ENCODE measurements around the gene TSPAN17. TPM values are rescaled to one million over a fixed set of nuclear protein-coding genes. Genes with fewer than 3 reads are reported as not detected.
"Not testable (repeated sequence)": the region's sequence is repeated elsewhere in the genome, so short reads cannot be mapped to it uniquely, and the experiment has no call there.

TSPAN17 gene, protein sequence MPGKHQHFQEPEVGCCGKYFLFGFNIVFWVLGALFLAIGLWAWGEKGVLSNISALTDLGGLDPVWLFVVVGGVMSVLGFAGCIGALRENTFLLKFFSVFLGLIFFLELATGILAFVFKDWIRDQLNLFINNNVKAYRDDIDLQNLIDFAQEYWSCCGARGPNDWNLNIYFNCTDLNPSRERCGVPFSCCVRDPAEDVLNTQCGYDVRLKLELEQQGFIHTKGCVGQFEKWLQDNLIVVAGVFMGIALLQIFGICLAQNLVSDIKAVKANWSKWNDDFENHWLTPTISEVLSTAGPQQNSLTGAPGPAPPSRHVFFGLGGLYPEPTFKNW
- polyA plus RNA-seq (ENCODE audit: insufficient read depth in 1 of 5, insufficient read length in 5 of 5, low replicate concordance in 1 of 5) = 10 to 100 TPM; 25.2 to 38.3 (median 32.8) TPM
- long read RNA-seq, donor 1, transcript TSPAN17-207 (9 exons, 2,457 nt) = major isoform, 5 of 5 reads
- long read RNA-seq, donor 1, partial matches to known transcripts = 0 of 5 reads
- long read RNA-seq, donor 1, other reads (novel, unspliced or antisense) = 0 of 5 reads
- long read RNA-seq, donor 2, transcript TSPAN17-207 (9 exons, 2,457 nt) = major isoform, 10 of 10 reads
- long read RNA-seq, donor 2, partial matches to known transcripts = 0 of 10 reads
- long read RNA-seq, donor 2, other reads (novel, unspliced or antisense) = 0 of 10 reads
- long read RNA-seq, donor 3, partial matches to known transcripts = 0 of 1 reads
- long read RNA-seq, donor 3, other reads (novel, unspliced or antisense) = 0 of 1 reads
- long read RNA-seq, donor 4, partial matches to known transcripts = 0 of 2 reads
- long read RNA-seq, donor 4, other reads (novel, unspliced or antisense) = 0 of 2 reads
- long read RNA-seq, donor 5, transcript TSPAN17-207 (9 exons, 2,457 nt) = major isoform, 6 of 42 reads
- long read RNA-seq, donor 5, partial matches to known transcripts = 34 of 42 reads
- long read RNA-seq, donor 5, other reads (novel, unspliced or antisense) = 0 of 42 reads
- long read RNA-seq, donor 6, transcript TSPAN17-207 (9 exons, 2,457 nt) = major isoform, 6 of 8 reads
- long read RNA-seq, donor 6, partial matches to known transcripts = 0 of 8 reads
- long read RNA-seq, donor 6, other reads (novel, unspliced or antisense) = 0 of 8 reads
- long read RNA-seq, donor 7, transcript TSPAN17-207 (9 exons, 2,457 nt) = major isoform, 8 of 15 reads
- long read RNA-seq, donor 7, partial matches to known transcripts = 6 of 15 reads
- long read RNA-seq, donor 7, other reads (novel, unspliced or antisense) = 0 of 15 reads
- long read RNA-seq, donor 8, partial matches to known transcripts = 0 of 4 reads
- long read RNA-seq, donor 8, other reads (novel, unspliced or antisense) = 0 of 4 reads

DNA sequence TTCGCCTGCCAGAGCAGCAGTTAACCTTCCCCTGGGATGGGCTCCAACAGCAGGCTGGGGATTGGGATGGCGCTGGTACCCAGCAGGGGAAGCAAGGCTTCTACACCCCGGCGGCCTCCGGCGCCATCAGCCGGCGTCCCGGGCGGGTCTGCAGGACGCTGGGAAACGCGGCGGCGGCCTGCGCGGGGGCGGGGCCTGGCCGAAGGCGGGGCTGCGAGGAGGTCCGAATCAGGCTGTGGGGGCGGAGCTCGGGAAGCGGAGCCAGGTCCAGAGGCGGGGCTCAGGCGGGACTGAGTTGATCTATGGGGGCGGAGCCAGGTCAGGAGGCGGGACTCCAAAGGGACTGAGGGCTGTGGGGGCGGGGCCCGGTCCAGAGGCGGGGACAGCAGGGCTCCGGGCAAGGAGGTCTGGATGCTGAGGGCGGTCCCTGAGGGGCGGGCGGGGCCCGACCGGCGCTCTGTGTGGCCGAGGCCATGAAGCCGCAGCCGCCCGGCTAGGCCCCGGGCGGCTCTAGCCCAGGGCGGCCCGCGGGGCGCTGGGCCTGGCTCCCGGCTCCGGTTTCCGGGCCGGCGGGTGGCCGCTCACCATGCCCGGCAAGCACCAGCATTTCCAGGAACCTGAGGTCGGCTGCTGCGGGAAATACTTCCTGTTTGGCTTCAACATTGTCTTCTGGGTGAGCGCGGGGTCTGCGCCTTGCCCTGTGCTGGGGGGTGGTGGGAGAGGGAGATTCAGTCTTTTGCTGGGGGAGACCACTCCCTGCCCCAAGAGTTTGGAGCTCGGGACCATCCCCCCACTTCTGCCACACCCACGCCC lies at the start of gene TSPAN17:
Gene TSPAN17, plus strand, starts transcription at position 455 of the 813 bp plus-strand sequence. Its CDS starts 132 bp downstream, at position 587.
- DNase-seq = peak; percentile 99 to 100

DNA sequence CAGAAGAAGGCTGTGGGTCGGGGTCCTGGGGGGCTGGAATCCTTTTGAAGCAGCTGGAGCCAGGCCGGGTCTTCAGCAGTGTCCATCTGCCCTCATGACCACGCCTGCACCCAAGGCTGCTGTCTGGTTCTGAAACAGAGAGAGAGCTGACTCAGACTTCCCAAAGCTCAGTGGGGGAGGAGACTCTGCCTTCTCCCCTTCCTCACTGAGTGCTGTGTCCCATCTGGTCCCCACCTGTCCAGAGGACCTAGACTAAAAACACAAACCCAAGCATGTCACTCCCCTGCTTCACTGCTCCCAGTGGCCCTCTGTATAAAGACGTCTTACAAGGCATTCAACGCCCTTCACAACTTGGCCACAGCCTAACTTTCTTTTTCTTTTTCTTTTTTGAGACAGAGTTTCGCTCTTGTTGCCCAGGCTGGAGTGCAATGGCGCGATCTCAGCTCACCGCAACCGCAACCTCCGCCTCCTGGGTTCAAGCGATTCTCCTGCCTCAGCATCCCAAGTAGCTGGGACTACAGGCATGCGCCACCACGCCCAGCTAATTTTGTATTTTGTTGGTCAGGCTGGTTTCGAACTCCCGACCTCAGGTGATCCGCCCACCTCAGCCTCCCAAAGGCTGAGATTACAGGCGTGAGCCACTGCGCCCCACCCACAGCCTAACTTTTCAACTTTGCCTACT lies 47.4 kb upstream of the TSPAN17 start:
- not testable (repeated sequence) for DNase-seq

DNA sequence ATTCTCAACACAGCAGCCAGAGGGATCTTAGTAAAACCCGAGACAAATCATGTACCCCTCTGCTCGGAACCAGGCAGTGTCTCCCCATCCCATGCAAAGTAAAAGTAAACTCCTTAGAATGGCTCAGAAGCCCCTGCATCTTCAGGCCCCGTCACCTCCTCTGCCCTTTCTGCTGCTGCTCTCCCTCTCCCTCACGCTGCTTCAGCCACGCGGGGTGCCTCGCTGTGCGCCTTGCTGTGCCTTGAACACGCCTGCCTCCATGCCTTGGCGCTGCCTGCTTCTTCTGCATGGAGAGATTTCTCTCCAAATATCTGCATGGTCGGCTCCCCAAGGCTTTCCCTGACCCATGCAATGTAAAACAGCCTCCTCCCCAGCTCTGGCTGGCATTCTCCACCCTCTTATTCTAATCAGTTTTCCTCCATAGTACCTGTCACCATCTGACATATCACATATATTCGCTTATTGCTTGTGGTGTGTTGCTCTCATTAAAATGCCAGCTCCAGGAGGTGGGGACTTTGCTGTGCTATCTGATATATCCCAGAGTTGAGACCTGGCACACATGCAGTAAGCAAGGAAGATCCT lies 45.3 kb upstream of the TSPAN17 start:
- DNase-seq = no peak

GRCh38 chr5:176603091-176603490 lies 44.2 kb upstream of the TSPAN17 start:
- DNase-seq = no peak

DNA sequence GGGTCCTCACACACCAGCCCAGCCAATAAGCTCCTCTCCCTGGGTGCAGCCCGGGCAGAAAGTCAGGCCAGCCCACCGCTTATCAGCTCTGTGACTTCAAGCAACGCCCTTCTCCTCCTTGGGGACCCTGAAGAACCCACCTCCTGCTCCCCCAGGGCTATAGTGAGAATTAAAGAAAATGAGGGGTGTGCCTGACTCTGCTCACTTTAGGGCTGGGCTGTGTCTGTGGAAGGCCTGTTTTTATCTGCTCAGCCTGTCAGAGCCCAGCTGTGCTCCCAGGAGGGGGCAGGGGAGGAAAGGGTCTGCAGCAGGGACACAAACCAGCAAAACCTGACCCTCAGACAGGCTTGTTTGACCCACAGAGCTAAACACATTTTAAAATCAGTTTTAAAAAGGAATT lies 41.3 kb upstream of the TSPAN17 start:
- DNase-seq = no peak

DNA sequence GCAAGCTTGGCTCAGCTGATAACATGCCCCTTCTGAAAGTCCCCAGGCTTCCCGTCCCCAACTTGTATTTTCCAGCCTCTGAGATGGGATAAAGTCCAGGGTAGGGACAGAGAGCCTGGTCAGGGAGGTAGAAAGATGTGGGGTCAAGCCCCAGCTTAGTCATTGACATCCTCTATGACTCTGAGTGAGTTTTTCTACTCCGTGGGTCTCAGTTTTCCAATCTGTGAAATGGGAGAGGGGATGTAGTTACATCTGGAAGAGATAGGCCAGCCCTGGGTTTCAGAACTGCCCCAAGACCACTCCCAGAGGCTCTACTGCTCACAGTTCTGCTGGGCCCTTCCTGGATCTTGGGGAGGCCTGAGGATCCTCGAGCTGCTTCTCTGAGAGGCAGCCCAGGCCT lies 40.4 kb upstream of the TSPAN17 start:
- DNase-seq = no peak

DNA sequence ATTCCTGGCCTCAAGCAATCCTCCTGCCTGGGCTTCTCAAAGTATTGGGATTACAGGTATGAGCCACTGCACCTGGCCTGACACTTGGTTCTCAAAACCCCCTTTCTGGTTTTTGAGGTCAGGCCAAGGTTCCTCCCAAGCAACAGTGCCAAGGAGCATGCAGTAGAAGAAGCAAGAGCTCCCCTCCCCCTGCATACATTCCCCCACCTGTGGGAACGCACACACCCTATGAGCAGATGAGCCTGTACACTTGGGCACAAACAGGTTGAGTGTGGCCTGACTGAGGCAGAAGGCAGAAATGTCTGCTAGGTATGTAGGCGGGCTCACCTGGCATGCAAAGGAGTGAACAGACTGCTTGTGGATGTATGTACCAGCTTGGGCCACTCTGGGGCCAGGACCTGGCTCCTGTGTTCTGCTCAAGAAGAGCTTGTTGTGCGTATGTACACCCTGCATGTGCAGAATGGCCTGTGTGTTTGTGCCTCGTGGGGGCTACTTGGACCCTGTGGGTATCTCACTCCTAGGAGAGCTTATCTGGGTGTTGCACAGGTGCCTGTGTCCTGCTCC lies 39.1 kb upstream of the TSPAN17 start:
- no peak for DNase-seq

DNA sequence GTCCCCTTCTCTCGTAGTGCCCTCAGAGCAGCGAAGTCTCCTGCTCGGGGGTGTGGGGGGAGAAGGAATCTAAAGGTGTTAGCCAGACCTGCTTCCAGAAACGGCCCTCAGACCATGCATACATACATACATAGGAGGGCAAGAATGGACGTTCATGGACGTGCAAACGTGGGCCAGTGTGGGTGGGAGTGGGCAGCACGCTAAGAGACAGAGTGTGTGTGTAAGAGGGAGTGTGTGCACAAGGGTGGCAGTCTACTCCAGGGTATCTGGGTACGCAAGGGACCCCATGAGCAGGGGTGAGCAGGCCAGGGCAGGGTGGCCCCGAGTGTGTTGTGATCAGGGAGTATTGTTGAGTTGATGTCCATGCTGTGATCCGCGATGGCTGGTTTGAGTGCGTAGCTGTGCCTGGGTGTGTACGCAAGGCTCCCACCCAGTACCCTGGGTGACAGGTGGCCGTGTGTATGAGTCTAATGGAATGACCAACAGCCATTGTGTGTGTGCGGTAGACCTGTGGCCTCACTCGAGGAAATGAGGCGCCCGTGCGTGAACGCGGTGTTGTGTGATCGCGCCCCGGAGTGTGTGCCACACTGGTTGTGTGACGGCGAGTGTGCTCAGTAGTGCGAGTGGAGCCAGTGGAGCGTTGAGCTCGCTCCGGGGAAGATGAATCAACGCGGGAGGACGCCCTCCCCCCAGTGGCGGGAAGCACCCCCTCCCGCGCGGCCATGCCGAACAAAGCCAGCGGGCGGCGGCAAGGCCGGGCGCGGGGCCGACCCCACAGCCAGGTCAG lies 38.2 kb upstream of the TSPAN17 start:
- no peak for DNase-seq

GRCh38 chr5:176609724-176610434 lies 37.4 kb upstream of the TSPAN17 start, which contains the start of gene GPRIN1:
GPRIN1 (minus strand) TSS chr5:176610156; CDS start chr5:176599834, 10,322 bp downstream.
- DNase-seq = peak in 1 of 2 donors; percentile 23

GRCh38 chr5:176610435-176610773 lies 36.9 kb upstream of the TSPAN17 start:
- DNase-seq = no peak

DNA sequence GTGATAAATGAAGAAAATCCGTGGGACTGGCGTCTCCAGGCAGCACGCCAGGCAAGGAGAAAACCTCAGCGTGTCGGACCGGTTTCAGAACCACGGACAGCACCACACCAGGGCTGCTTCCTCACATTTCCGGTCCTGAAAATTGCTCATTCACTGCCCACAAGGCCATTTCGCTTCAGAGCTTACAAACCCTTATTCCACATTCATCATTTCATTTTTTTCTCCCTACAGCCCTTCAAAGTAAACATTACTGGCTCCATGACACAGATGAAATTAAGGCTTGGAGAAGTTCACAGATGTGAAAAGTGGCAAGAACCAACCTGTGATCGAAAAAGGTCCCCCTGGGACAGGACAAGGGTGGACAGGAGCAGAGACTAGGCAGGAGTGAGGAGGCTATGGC lies 35.8 kb upstream of the TSPAN17 start:
- peak; percentile 67 to 75 for DNase-seq

DNA sequence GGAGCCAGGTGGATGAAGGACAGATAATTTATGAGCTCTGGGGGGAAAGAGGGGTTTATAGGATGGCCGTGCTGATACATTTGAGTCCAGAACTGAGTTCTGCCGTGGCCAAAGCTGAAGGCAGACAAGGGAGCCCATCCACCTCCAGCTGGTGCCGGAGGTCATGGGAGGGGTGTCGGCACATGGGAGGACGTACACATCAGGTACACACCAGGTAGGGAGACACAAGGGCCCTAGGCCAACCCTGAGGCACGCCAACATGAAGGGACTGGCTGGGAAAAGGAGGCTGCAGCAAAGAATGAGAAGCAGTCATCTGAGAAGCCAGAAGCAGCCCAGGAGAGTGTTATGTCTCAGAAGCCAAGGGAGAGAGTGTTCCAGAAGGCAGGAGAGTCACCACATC lies 35.3 kb upstream of the TSPAN17 start:
- no peak for DNase-seq

DNA sequence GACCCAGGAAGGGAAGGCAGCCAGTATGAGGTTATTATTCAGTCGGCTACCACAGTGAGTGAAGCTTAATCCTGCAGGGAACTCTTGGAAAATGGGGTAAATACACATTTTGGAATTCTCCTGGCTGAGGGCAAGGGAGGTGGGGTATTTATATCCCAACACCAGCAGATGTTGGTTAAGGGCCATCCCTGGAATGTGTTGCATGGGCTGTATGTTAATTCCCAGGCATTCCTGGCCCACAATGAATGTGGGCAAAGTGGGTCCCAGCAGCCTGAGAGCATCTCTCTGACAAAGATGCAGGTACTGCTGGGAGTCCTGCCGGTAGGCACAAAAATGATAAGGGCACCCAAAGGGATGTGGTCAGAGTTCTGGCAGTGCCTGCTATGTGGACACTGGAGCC lies 34.4 kb upstream of the TSPAN17 start:
- no peak for DNase-seq

DNA sequence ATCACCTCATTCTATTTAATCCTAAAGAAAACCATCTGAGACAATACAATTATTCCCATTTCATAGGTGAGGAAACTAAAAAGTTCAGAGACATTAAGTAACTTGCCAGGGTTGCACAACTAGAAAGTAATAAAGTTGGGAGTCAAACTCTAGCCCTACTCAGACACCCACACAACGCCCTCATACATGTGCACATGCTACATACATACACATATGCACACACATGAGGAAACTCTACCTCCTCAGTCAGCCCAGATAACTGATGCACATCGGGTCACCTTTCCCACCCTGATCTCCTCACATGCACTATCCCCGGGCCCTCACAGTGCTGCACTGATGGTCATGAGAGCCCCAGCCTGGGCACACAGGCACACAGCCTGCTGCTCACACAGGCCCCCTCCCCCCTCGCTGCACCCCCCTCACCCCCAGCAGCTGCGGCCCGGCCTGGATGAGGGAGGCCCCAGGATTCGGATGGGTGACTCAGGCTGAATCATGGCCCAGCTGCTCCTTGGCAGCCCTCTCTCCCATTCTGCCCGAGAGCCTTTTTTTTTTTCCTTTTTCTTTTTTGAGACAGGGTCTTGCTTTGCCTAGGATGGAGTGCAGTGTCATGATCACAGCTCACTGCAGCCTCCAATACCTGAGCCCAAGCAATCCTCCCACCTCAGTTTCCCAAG lies 32.3 kb upstream of the TSPAN17 start:
- DNase-seq = no peak

DNA sequence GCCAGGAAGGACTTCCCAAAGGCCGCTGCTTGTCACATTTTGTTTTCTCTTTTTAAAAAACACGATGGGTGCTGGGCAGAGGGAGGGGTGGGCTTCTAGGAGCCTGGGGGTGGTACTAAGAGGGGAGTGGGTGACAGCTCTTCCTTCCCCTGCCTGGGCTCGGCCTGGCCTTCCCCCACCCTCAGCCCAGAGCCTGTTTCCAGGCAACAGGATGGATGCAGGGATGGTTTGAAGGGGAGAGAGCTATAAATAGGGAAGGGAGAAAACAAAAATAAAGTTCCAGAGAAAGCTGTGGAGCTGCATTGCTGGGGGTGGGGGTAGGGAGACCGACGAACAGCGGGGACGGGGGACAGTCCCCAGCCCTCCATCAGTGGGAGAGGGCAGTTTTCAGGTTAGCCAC lies 30.8 kb upstream of the TSPAN17 start:
- no peak for DNase-seq

- DNase-seq = no peak
These were observed 28.5 kb upstream of the TSPAN17 start for GRCh38 chr5:176618783-176619182.

GRCh38 chr5:176619203-176619568 lies 28.1 kb upstream of the TSPAN17 start:
- DNase-seq = no peak

Measured in right lung (tissue), 10 donors.